Peyer's patch (tissue), 4 donors: ENCODE measurements around the gene TBXAS1.

Experiments
- CTCF ChIP-seq, 6 experiments: fragments of 450-650 bp in 4 of 6; fragments of 200-600 bp in 2 of 6; sonication (generic) in 1 of 6; IDR thresholded peaks; one replicate each; pipeline ENCODE4 v1.5.1; 2017 to 2019; ENCODE audit warnings: antibody characterized with exemption in 6 of 6, mild to moderate bottlenecking in 3 of 6, moderate library complexity in 1 of 6
- POLR2A ChIP-seq, 2 donors: fragments of 450-650 bp; IDR thresholded peaks; one replicate each; pipeline ENCODE4 v1.5.1; 2017; ENCODE audit warnings: antibody characterized with exemption in 2 of 2, mild to moderate bottlenecking in 2 of 2, moderate library complexity in 2 of 2

GRCh38 chr7:140033779-140034363 lies 204.8 kb downstream of the TBXAS1 start:
- no peak for TF ChIP-seq CTCF (IDR thresholded peaks at IDR 0.05)
- TF ChIP-seq POLR2A (IDR thresholded peaks at IDR 0.05), result no peak
